ENCODE results near the gene DUSP15. TPM values are rescaled to one million over a fixed set of nuclear protein-coding genes. Genes with fewer than 3 reads are reported as not detected.

Gene DUSP15
- total RNA-seq, 1 experiment from 2014 or later = not detected

GRCh38 chr20:31864521-31865400, 5.6 kb downstream of the DUSP15 start:
- Histone ChIP-seq H3K4me3 (replicated peaks in 1 of 2; ENCODE audit: low read depth in 1 of 2, low read length in 2 of 2) (no peak overlapping the region), H3K27me3 (ENCODE audit: insufficient read depth, low read length) (no peaks in the 10 kb centered on the region), H3K9me3 (ENCODE audit: control insufficient read depth in 1 of 2, insufficient read depth in 1 of 2, low read depth in 1 of 2, low read length in 2 of 2) (no peaks in the 10 kb centered on the region), H3K9ac (ENCODE audit: low read length) (no peak overlapping the region), H3K4me1 (ENCODE audit: control insufficient read depth in 1 of 2, insufficient read depth in 2 of 2, low read length in 2 of 2) (peaks cover 15 to 20% of the 10 kb centered on the region in 2 experiments; a peak in 3 of 4 replicates), H3K4me2 (ENCODE audit: low read length) (no peak overlapping the region), H3K9me2 (ENCODE audit: insufficient read depth) (no peaks in the 10 kb centered on the region), H4K20me1 (ENCODE audit: insufficient read depth) (no peaks in the 10 kb centered on the region), H3K36me3 (ENCODE audit: control insufficient read depth in 1 of 2, insufficient read depth in 2 of 2, low read length in 2 of 2) (no peaks in the 10 kb centered on the region), H3K79me2 (ENCODE audit: insufficient read depth, low read length) (no peaks in the 10 kb centered on the region), H3K27ac (ENCODE audit: low read depth, low read length) (no peak overlapping the region), H2AFZ (ENCODE audit: low read depth, low read length, poor library complexity, severe bottlenecking) (no peak overlapping the region)
- intact Hi-C loops (cut with micrococcal nuclease) = no loop called here
- RAD21 ChIA-PET (ENCODE audit: low non-redundant PET in 1 of 2, low total read pairs in 2 of 2, uncharacterized antibody in 2 of 2, unreplicated experiment in 2 of 2) = no interaction called here
- CTCF ChIA-PET = no interaction called here
- no TSS peak for BruUV-seq (replicated peaks)
- no peak for TF ChIP-seq ZNF274 (IDR thresholded peaks at IDR 0.05; ENCODE audit: low read depth, low read length)
- no peak for TF ChIP-seq SIN3A (IDR thresholded peaks at IDR 0.05; ENCODE audit: low read depth)
- TF ChIP-seq EZH2phosphoT487 (IDR thresholded peaks at IDR 0.05; ENCODE audit: borderline replicate concordance) = no peak
- TF ChIP-seq YY1 (IDR thresholded peaks at IDR 0.05; ENCODE audit: extremely low read depth, insufficient replicate concordance, low read depth, low read length) = no peak
- no peak for TF ChIP-seq JUND (IDR thresholded peaks at IDR 0.05)
- no peak for TF ChIP-seq EGR1 (IDR thresholded peaks at IDR 0.05; ENCODE audit: low read depth)
- no peak for TF ChIP-seq SRF (IDR thresholded peaks at IDR 0.05; ENCODE audit: low read depth)
- TF ChIP-seq POLR2AphosphoS5 (IDR thresholded peaks at IDR 0.05; ENCODE audit: low read depth, low read length) = no peak
- TF ChIP-seq ZFX (IDR thresholded peaks at IDR 0.05) = no peak
- no peak for TF ChIP-seq CEBPB (IDR thresholded peaks at IDR 0.05; ENCODE audit: low read depth)
- TF ChIP-seq POLR2A (IDR thresholded peaks at IDR 0.05; ENCODE audit: borderline replicate concordance, extremely low read depth, insufficient read depth, insufficient read length) = no peak
- TF ChIP-seq, protein P1, sequence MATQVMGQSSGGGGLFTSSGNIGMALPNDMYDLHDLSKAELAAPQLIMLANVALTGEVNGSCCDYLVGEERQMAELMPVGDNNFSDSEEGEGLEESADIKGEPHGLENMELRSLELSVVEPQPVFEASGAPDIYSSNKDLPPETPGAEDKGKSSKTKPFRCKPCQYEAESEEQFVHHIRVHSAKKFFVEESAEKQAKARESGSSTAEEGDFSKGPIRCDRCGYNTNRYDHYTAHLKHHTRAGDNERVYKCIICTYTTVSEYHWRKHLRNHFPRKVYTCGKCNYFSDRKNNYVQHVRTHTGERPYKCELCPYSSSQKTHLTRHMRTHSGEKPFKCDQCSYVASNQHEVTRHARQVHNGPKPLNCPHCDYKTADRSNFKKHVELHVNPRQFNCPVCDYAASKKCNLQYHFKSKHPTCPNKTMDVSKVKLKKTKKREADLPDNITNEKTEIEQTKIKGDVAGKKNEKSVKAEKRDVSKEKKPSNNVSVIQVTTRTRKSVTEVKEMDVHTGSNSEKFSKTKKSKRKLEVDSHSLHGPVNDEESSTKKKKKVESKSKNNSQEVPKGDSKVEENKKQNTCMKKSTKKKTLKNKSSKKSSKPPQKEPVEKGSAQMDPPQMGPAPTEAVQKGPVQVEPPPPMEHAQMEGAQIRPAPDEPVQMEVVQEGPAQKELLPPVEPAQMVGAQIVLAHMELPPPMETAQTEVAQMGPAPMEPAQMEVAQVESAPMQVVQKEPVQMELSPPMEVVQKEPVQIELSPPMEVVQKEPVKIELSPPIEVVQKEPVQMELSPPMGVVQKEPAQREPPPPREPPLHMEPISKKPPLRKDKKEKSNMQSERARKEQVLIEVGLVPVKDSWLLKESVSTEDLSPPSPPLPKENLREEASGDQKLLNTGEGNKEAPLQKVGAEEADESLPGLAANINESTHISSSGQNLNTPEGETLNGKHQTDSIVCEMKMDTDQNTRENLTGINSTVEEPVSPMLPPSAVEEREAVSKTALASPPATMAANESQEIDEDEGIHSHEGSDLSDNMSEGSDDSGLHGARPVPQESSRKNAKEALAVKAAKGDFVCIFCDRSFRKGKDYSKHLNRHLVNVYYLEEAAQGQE (IDR thresholded peaks at IDR 0.05; ENCODE audit: low read depth) = no peak
- no peak for TF ChIP-seq ZBTB33 (IDR thresholded peaks at IDR 0.05; ENCODE audit: extremely low read depth, insufficient replicate concordance, low read length)
- TF ChIP-seq CBX3 (IDR thresholded peaks at IDR 0.05; ENCODE audit: low read depth) = no peak
- TF ChIP-seq ATF3 (IDR thresholded peaks at IDR 0.05) = no peak
- TF ChIP-seq EZH2 (IDR thresholded peaks at IDR 0.05) = no peak
- POLR2A ChIA-PET = no interaction called here
- ATAC-seq (no peak), DNase-seq (ENCODE audit: low read depth, low spot score) (no peak)
